Colon (tissue), 2 donors: ENCODE measurements around the gene FAM20A.
"Not testable (repeated sequence)": the region's sequence is repeated elsewhere in the genome, so short reads cannot be mapped to it uniquely, and the experiment has no call there.

ENCODE experiments used
- FAIRE-seq: peaks from 2 replicates; lab custom pipeline; 2012; peaks lifted over from hg19 to GRCh38; lab: Jason Lieb, UNC
- donor health status: control.
- donor health status: control.

The FAM20A gene

GRCh38 chr17:68492394-68493054 lies 108.6 kb downstream of the FAM20A start:
- FAIRE-seq = not testable (repeated sequence)

GRCh38 chr17:68491381-68492231 lies 109.6 kb downstream of the FAM20A start:
- no peak for FAIRE-seq

GRCh38 chr17:68489919-68490318 lies 111.2 kb downstream of the FAM20A start:
- FAIRE-seq = no peak
